ENCODE results near the gene OR10A6.

OR10A6 gene

GRCh38 chr11:7909585-7910285 lies 21.3 kb downstream of the OR10A6 start:
- DNase-seq: no peak

DNA sequence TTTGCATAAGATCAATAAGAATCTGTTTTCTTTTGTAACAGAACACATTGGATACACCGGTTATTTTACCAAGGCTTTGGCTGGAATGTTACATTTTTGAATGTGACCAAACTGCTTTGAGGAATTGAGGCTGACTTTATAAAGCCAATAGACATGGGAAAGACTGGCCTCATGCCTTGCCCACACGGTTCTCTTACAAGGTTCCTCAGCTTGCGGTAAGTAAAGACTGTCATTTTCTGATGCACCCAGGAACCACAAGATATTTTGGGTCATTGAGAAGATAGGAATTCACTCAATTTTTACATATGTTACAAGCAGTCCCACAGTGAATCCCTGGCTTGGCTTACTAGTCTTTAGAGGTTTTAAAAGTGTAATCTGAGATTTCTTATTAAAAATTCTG lies 23.9 kb downstream of the OR10A6 start:
- DNase-seq: no peak

DNA sequence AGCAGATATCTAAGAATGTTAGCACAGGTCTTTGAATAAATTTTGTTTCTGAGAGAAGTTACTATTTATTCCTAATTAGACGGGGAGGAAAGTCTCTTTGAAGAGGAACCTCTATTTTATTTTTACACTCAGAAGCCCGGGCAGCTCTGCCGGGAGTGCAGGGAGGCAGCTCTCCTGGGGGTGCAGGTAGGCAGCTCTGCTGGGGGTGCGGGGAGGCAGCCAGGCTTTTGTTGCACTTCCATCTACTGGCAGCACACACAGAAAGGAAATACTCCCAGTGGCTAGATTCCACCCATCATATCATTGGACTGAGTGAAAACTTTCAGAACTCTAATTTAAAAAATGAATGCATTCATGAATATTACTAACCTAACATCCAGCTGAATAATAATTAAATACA lies 24.6 kb downstream of the OR10A6 start:
- no peak for DNase-seq

DNA sequence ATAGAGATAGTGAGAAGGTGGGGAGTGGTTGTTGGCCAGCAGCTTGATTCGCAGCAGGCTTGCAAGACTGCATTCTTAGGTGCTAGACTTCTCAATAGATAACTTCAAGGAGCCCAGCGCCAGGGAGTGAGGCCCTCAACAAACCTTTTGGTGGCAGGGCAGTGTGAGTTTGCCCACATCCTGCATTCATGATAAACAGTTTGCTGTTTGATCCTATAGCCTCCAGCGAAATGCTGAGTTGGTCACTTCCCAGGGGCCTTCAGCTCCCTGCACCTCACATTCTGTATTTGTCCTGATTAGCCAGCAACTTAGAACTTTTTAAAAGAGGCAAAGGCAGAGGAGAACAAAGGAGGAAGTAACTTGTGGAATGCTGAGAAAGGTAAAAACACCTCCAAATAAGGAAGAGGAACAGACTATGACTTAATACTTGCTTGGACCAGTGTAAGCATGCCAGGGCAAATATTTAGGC lies 25.1 kb downstream of the OR10A6 start:
- no peak for DNase-seq

DNA sequence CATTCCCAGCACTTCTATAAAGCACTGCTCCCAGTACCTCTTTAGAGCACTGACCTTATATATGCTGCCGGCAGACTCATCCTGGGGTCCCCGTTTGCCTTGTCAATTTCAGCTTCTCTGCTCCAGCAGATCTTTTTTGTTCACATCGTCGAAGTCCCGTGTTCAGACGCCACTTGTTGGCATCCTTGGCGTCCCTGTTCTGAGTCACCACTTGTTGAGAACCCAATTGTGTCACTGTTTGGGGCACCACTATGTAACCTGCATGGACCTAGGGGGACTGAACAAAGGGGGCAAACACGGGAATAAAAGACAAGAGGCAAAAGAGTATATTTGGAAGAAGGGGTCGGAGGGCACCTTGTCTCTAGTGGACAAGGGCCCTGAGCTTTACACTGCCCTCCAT lies 25.5 kb downstream of the OR10A6 start:
- DNase-seq: no peak

GRCh38 chr11:7904917-7905316 lies 26.2 kb downstream of the OR10A6 start:
- DNase-seq: no peak

- no peak for DNase-seq
Measured at GRCh38 chr11:7903940-7904339, 27.1 kb downstream of the OR10A6 start.

DNA sequence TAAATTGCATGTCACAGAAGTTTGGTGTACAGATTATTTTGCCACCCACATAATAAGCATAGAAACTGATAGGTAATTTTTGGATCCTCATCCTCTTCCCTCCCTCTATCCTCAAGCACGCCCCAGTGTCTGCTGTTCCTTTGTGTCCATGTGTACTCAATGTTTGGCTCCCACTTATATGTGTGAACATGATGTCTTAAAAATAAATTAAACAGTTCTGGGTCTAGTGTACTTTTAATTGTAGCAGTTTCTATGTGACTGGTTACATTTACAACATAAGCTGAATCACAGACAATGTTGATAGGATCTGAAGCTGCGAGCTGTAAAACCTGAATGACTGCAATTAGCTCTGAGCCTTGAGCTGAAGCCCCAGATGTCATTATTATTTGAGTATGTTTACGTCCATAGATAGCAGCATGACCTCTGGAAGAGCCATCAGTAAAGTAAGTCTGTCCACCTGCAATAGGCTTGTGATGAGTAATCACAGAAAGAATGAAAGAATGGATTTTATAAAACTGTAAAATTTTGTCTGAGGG lies 29.7 kb downstream of the OR10A6 start:
- no peak for DNase-seq

- no peak for DNase-seq
Measured at GRCh38 chr11:7900686-7901085, 30.4 kb downstream of the OR10A6 start.

GRCh38 chr11:7899418-7899817 lies 31.6 kb downstream of the OR10A6 start:
- DNase-seq: no peak

DNA sequence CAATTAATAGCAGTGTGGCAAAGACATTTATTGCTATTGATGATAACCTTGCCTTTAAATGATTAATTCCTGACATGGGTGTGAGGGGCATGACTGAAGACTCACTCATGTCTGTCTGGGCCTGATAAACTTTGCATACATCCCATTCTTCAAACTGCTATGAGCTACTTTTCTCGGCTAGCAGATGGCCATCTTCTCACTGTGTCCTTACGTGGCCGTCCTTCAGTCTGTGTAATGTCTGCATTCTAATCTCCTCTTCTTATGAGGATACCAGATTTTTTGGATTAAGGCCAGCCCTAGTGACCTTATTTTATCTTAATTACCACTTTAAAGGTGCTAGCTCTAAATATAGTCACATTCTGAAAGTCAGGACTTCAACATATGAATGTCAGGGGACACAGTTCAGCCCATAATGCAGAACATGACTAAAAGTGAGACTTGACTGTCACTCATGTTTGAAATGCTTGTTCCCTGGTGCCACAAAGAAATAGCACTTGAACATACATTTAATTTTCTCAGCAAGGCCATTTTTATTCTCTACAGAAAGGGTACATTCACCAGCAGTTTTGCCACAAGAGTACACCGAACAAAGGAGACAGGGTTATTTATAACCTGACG lies 32.3 kb downstream of the OR10A6 start:
- DNase-seq: no peak

DNA sequence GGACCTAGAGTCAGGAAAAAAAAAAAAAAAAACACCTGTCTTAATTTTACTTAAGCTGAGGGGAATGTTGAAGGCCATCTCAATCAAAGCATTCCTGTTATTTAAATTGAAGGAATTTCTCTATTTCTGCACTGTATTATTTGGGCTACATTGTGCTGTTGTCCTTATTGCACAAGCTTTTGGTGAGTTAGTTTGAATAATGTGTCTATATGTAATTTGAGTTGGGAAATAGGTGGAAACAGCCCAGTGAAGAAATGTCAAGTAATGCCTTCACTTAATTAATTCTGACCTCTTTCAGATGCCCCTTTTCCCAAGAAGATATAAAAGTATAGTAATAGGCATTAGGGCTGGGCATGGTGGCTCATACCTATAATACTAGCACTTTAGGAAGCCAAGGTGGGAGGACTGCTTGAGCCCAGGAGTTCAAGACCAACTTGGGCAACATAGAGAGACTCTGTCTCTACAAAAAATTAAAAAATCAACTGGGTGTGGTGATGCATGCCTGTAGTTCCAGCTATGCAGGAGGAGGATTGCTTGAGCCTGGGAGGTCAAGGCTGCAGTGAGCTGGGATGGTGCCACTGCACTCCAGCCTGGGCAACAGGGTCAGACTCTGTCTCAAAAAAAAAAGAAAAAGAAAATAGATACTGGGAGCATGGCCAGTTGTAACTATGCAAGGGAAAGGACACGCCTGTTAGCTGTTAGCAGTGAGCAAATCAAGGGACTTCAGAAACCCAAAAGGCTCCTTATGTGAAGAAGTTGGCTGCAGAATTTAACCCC lies 34.9 kb downstream of the OR10A6 start:
- no peak for DNase-seq

DNA sequence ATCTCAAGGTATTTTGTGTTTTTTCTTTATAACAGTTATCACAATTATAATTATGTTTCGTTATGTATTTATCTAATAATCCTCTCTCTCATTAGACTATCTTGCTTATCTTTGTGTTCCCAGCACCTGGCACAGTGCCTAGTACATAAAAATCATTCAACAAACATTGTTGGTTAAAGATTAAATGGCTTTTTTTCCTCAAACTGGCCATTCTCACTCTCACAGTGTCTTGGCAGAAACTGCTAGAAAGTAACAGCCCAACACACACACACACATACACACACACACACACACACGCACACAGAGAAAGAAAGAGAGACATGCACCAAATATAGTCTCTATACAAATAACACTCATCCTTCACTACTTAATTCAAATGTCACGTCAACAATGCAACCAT lies 36.8 kb downstream of the OR10A6 start:
- no peak for DNase-seq

GRCh38 chr11:7893796-7894195 lies 37.3 kb downstream of the OR10A6 start:
- DNase-seq: no peak

GRCh38 chr11:7892840-7893254 lies 38.2 kb downstream of the OR10A6 start:
- peak; percentile 79 to 84 for DNase-seq

DNA sequence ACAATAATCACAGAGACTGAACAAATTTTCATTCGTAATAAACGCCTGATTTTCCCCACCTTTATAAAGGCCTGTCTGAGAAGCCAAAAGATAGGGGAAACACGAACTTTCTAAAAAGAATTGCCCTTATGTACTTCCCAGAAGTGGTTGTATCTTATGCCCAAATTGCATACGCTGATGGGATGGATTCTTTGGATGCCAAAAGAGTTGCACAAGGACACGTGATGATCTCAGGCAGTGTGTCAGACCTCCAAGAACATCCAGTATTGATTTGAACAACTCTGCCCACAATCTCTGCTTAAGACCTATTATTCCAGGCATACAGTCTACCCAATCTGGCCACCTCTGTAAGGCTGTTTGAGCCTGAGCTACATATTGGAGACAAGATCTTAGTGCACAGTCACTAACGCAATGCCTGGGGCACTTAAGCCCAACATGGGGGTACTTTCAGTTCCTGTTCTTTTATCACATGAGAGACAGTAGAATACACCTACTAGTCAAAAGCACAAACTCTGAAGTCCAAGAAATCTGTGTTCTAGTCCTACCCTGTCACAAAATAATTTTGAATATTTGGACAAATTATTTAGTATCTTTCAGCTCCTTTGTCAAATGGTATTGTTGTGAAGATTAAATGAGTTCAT lies 38.9 kb downstream of the OR10A6 start:
- DNase-seq: no peak

GRCh38 chr11:7890417-7891172 lies 40.5 kb downstream of the OR10A6 start:
- no peak for DNase-seq

DNA sequence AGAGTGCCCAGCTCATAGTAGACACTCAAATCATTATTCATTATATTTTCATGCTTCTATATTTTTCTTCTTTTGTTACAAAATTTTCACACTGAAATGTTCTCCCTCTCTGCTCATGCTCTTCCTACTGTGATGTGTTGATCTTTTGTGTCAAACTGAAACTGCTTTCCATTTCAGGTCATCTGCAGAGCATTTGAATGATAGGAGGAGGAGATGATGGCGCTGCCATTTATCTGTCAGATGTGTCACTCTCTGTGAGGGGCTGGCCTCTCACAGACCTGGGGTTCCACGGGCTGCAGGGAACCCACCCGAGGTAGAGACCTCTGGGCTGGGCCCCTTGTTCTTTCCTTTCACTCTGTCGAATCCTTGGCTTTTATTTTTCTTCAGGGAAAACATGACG lies 41.1 kb downstream of the OR10A6 start:
- no peak for DNase-seq

GRCh38 chr11:7882860-7883259 lies 48.2 kb downstream of the OR10A6 start:
- no peak for DNase-seq
